Measurements from ENCODE around the gene TBC1D9.

TBC1D9 gene

DNA sequence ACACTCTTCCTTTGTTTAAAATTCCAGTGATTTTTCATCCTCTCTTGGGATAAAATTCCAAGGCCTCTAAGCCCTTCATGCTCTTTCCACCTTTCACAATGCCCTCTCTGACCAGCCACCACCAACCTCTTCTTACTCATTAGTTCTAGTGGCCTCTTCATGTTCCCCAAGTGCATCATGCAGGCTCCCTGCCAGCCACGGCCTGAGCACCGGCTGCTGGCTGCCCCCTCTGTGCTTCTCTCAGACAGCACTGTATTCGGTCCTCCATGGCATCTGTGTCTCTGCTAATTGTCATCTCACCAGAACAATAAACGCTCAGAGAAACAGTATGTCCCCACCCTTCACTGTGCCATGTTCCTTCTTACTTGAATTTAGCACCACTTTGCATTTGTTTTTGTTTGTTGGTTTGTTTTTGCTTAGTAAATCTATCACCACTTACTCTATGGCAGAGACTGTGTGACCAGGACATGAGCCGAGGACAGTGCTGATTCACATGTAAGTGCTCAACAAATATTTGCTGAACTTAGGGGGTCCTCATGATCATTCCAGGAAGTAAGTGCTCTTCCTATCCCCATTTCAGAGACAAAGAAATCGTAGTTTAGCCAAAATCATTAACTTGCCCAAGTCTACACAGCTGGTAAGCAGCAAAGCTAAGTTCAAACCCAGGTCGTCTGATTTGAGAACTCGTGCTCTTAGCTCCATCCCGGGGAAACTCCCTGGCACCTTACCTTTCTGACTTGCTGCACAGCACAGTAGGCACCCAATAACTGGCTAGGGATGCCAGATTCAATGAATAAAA, 110.4 kb downstream of the TBC1D9 start:
- DNase-seq (ENCODE audit: low spot score): no peak

DNA sequence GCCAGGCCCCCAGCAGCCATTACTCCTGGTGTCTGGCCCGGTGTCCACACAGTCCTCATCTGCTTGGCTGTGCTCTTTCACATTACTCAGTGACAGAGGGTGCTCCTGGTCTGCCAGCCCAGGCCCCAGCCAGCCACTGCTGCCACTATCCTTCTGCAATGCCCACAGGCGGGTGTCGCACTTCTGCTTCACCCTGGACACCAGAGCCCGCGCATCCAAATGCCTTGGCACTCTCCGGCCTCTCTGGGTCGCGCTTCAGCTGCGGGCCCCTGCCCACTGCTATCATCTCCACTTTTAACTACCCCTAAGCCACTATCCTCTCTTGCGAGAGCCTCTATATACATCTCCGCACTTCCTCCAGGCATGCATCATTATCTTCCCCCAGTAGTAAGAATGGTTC, 111.0 kb downstream of the TBC1D9 start:
- no peak for DNase-seq (ENCODE audit: low spot score)

GRCh38 chr4:140644470-140645185, 111.6 kb downstream of the TBC1D9 start:
- DNase-seq (ENCODE audit: low spot score): no peak

DNA sequence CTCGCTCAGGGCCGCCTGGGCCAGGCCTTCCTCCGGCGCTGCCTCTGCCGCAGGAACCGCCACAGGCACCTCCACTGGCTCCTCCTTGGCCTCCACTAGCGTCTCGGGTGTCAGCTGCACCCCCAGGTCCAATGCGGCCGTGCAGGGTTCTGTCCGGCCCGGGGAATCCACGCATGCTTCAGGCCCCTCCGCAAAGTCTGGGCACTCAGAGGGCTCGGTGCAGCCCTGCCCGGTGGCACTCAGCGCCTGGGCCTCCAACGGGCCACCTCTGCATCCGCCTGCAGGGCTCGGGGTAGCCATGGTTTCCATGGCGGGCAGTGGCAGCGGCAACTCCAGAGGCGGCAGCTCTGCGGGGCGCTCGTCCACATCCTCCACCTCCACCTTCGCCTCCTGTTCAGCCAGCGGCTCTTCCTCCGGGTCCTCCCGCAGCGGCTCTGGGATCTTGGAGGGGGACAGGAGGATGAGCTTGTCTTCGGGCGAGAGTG, 112.6 kb downstream of the TBC1D9 start:
- DNase-seq (ENCODE audit: low spot score): no peak

GRCh38 chr4:140642674-140643437, 113.3 kb downstream of the TBC1D9 start:
- DNase-seq (ENCODE audit: low spot score): no peak

GRCh38 chr4:140641789-140642439, 114.3 kb downstream of the TBC1D9 start:
- no peak for DNase-seq (ENCODE audit: low spot score)

- no peak for DNase-seq (ENCODE audit: low spot score)
These were observed 115.1 kb downstream of the TBC1D9 start for GRCh38 chr4:140641105-140641555.

DNA sequence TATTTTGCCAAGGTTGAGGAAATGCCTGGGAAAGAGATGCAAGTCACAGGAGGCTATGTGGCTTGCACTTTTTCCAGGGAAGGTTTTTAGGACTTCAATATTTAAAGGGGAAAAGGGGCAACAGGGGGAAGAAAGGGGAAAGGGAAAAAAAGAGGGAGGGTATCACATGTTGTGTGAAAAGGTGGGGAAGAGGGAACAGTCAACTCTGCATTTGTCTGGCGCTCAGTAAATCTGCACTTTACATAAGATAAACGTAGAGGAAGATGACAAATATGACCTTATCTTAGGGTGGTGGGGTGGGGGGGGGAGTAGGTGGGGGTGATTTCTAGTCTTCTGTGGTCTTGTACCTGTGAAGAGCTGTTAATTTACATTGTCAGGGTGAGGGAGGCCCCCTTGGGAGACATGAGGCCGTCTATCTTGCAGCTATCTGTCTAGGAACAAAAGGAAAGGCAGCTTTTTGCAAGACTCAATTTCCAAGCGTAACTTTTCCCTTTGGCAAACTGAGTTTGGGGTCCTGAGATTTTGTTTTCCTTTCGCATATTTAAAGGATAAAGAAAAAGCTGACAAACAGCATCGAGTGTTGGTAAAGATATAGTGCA, 115.9 kb downstream of the TBC1D9 start:
- DNase-seq (ENCODE audit: low spot score): no peak

DNA sequence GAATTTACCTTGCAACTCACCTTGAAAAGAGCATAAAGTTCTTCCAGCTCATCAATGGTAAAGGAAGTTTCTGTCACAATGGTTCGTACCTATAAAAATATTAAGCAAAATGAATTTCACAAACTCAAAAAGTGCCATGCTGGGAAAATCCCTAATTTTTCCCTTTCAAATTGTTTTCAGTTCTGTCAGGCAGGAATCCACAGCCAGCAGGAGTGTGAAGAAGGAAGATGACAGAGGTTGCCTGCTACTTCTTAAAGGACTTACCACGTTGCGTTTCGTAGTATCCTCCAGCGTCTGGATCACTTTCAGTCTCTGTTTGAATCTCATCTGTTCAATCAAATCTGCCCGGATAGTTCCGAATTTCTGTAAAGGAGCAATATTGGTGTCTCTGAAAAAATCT, 117.1 kb downstream of the TBC1D9 start:
- DNase-seq (ENCODE audit: low spot score): no peak

GRCh38 chr4:140637836-140638235, 118.3 kb downstream of the TBC1D9 start:
- no peak for DNase-seq (ENCODE audit: low spot score)

DNA sequence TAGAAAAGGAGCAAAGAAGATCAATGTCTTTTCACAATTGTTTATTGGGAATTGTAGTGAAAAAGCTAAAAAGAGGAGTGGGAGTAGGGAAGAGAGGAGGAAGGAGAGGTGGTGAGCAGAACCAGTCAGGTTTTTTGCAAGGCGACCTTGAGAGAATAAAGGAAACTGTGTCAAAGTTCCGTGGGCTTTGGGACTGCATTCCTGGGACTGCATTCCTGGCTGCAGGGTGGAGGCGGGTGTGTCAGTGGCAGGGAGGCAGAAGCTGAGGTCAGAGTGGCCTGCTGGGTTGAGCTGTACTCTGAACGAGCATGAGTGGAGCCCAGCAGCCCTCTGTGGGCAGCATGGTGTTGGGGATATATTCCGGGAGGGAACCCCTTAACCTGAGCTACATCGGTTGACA, 120.6 kb downstream of the TBC1D9 start:
- no peak for DNase-seq (ENCODE audit: low spot score)

GRCh38 chr4:140633951-140634350, 122.2 kb downstream of the TBC1D9 start:
- no peak for DNase-seq (ENCODE audit: low spot score)

GRCh38 chr4:140633124-140633523, 123.1 kb downstream of the TBC1D9 start:
- no peak for DNase-seq (ENCODE audit: low spot score)

- no peak for DNase-seq (ENCODE audit: low spot score)
These were observed 125.9 kb downstream of the TBC1D9 start for GRCh38 chr4:140630246-140630645.

DNA sequence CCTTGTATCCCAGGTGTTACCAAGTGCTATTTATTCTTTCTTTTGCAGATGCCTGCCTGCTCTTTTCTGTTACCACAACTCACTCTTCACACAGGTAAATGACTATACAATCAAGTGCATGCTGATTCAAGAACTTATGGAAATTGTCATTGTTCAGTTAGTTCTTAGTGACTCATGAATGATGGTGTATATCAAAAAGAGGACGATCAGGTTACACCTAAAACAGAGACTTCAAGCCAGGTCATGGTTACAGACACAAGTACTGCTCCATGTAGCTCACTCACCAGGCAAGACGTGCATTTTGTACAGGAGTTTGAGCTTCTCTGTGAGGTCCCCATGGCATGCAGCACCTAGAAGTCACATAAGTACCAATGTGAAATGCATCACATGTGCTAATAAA, 128.2 kb downstream of the TBC1D9 start:
- DNase-seq (ENCODE audit: low spot score): no peak

- DNase-seq (ENCODE audit: low spot score): no peak
These were observed 129.4 kb downstream of the TBC1D9 start for GRCh38 chr4:140626661-140627376.

DNA sequence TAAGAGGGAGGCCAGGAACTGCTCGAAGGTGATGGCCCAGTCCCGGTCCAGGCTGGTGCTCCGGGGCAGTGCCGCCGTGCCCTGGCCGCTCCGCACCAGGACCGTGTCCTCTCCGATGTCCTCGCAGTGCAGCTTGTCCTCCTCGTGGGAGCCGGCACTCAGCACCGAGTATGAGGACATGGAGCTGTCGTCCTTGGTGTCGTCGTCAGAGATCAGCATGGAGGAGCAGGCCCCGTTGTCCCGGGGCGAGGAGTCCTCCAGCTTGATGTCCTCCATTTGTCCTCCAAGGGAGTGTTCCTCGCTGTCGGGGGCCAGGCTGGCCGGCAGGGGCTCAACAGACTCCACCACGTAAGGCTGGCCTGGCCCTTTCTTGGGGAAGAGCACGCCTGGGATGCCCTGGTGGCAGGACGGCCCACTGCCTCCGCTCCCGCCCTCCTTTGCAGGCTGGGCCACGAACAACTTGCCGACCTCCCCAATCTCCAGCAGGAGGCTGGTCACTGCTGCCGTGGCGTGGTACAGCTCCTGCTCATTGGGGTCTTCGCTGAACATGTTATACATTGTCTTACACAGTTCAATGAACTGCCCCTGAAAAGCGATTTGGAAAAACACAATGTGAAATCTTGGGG, 133.7 kb downstream of the TBC1D9 start:
- no peak for DNase-seq (ENCODE audit: low spot score)

DNA sequence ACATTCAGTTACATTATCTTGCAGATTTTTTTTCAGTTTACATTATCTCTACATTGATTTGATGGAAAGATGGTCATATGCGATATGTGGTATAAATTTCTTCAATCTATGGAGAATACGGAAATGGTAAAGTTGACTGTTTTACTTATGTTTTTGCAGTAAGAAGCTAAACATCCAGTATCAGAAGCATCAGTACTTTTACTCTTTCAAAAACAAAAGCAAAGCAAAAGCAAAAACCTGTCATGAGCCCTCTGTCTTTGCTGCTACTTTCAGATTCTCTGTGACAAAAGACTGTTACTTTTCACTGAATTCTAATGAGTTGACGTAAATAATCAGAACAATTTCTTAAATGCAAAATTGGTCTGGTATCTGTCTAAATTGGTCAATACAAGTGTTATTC, 135.0 kb downstream of the TBC1D9 start:
- no peak for DNase-seq (ENCODE audit: low spot score)

DNA sequence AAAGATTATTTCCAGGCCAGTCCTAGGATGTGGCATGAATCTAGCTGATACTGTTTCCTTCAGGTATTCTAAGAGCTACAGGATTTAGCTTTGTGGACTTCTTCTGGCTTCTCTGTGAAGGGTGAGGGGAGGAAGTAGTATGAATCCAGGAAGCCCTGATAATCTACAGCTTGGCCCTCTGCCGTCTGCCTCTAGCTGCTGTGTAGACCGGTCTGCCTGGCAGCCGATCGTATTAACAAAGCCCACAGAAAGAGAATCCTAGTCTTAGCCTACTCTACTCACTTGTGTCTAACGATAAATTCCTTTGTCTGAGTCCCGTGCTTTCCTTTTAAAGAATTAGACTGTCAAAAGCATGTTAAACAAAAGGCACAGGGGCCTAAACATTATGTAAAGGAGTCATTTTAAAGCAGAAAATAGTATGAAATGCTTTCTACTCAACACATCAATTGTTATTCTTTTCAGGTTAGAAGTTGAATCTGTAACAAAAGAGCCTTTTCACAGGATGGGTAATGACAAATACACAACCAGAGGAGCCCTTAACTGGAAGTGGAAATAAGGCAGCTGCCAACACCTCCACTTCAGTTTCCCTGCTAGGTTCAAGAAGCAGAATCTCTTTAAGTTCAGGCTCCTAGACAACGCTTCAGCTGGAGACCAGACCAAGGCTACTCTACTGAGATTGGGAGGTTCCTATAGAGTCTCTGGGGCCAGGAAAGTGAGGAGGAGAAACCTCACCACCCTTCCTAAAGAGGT, 138.5 kb downstream of the TBC1D9 start:
- DNase-seq (ENCODE audit: low spot score): no peak

GRCh38 chr4:140615451-140615850, 140.7 kb downstream of the TBC1D9 start:
- no peak for DNase-seq (ENCODE audit: low spot score)
